Muscle layer of colon (tissue), 2 donors: Measurements from ENCODE around the gene COBL.

Experiments used
- H3K27ac ChIP-seq: one replicate; pipeline ENCODE4 v1.7.0; 2013; ENCODE audit warnings: low read depth, mild to moderate bottlenecking, low read length, moderate library complexity
- H3K27me3 ChIP-seq, 2 donors: one replicate each; pipeline ENCODE4 v1.7.0; 2013; ENCODE audit warnings: low read length in 2 of 2, mild to moderate bottlenecking in 2 of 2; ENCODE audit not compliant: insufficient read depth in 2 of 2, control insufficient read depth in 1 of 2
- H3K36me3 ChIP-seq: one replicate; pipeline ENCODE4 v1.7.0; 2013; ENCODE audit warnings: mild to moderate bottlenecking, low read length; ENCODE audit not compliant: insufficient read depth
- H3K4me1 ChIP-seq: one replicate; pipeline ENCODE4 v1.7.0; 2013; ENCODE audit warnings: mild to moderate bottlenecking, low read length; ENCODE audit not compliant: insufficient read depth
- H3K4me3 ChIP-seq, 2 donors: one replicate each; pipeline ENCODE4 v1.7.0; 2013; ENCODE audit warnings: low read length in 2 of 2, low read depth in 1 of 2, mild to moderate bottlenecking in 1 of 2, moderate library complexity in 1 of 2
- H3K9ac ChIP-seq: one replicate; pipeline ENCODE4 v1.7.0; 2013; ENCODE audit warnings: low read length
- H3K9me3 ChIP-seq: one replicate; pipeline ENCODE4 v1.7.0; 2013; ENCODE audit warnings: mild to moderate bottlenecking, low read length
- donor health status: abdominal sarcoma.
- donor health status: Adenocarcinoma of cecum.

The COBL gene

GRCh38 chr7:51243631-51244030 is 73.0 kb downstream of the COBL start:
- Histone ChIP-seq H3K4me1 (no peaks in the 10 kb centered on the region), H3K9me3 (no peaks in the 10 kb centered on the region), H3K27ac (no peak overlapping the region), H3K36me3 (no peaks in the 10 kb centered on the region), H3K4me3 (no peak overlapping the region), H3K9ac (no peak overlapping the region), H3K27me3 (no peaks in the 10 kb centered on the region)

GRCh38 chr7:51242881-51243518 is 73.6 kb downstream of the COBL start:
- Histone ChIP-seq H3K9ac (no peak overlapping the region), H3K27me3 (no peaks in the 10 kb centered on the region), H3K4me3 (no peak overlapping the region), H3K4me1 (no peaks in the 10 kb centered on the region), H3K27ac (no peak overlapping the region), H3K36me3 (no peaks in the 10 kb centered on the region), H3K9me3 (no peaks in the 10 kb centered on the region)

- H3K27ac ChIP-seq: no peak overlapping the region
These were observed 74.5 kb downstream of the COBL start for GRCh38 chr7:51242007-51242691.

GRCh38 chr7:51240868-51241267 is 75.7 kb downstream of the COBL start:
- Histone ChIP-seq H3K4me3 (no peak overlapping the region), H3K27ac (no peak overlapping the region), H3K9ac (no peak overlapping the region), H3K27me3 (no peaks in the 10 kb centered on the region), H3K4me1 (no peaks in the 10 kb centered on the region), H3K36me3 (no peaks in the 10 kb centered on the region), H3K9me3 (no peaks in the 10 kb centered on the region)

More at GRCh38 chr7:51242007-51242691, 74.5 kb downstream of the COBL start:
- Histone ChIP-seq H3K9me3 (no peaks in the 10 kb centered on the region), H3K9ac (no peak overlapping the region), H3K27me3 (no peaks in the 10 kb centered on the region), H3K4me3 (no peak overlapping the region), H3K4me1 (no peaks in the 10 kb centered on the region), H3K36me3 (no peaks in the 10 kb centered on the region)

- H3K9me3 ChIP-seq: no peaks in the 10 kb centered on the region
These were observed 76.9 kb downstream of the COBL start for GRCh38 chr7:51239691-51240090.

GRCh38 chr7:51238981-51239495 is 77.6 kb downstream of the COBL start:
- no peaks in the 10 kb centered on the region for H3K36me3 ChIP-seq

More at GRCh38 chr7:51239691-51240090, 76.9 kb downstream of the COBL start:
- H3K36me3 ChIP-seq: no peaks in the 10 kb centered on the region
- no peak overlapping the region for H3K4me3 ChIP-seq
- H3K27me3 ChIP-seq: no peaks in the 10 kb centered on the region
- no peak overlapping the region for H3K27ac ChIP-seq
- no peak overlapping the region for H3K9ac ChIP-seq
- no peaks in the 10 kb centered on the region for H3K4me1 ChIP-seq

GRCh38 chr7:51237446-51238133 is 79.0 kb downstream of the COBL start:
- no peaks in the 10 kb centered on the region for H3K9me3 ChIP-seq
- no peak overlapping the region for H3K4me3 ChIP-seq
- H3K36me3 ChIP-seq: no peaks in the 10 kb centered on the region
- no peaks in the 10 kb centered on the region for H3K4me1 ChIP-seq
- no peak overlapping the region for H3K27ac ChIP-seq
- H3K9ac ChIP-seq: no peak overlapping the region
- no peaks in the 10 kb centered on the region for H3K27me3 ChIP-seq

More at GRCh38 chr7:51238981-51239495, 77.6 kb downstream of the COBL start:
- no peak overlapping the region for H3K4me3 ChIP-seq
- H3K4me1 ChIP-seq: no peaks in the 10 kb centered on the region
- H3K9me3 ChIP-seq: no peaks in the 10 kb centered on the region
- no peaks in the 10 kb centered on the region for H3K27me3 ChIP-seq
- H3K9ac ChIP-seq: no peak overlapping the region
- no peak overlapping the region for H3K27ac ChIP-seq

GRCh38 chr7:51236470-51237132 is 80.0 kb downstream of the COBL start:
- Histone ChIP-seq H3K9ac (no peak overlapping the region), H3K27ac (no peak overlapping the region), H3K9me3 (no peaks in the 10 kb centered on the region)

GRCh38 chr7:51235593-51236313 is 80.9 kb downstream of the COBL start:
- H3K4me3 ChIP-seq: no peak overlapping the region

More at GRCh38 chr7:51236470-51237132, 80.0 kb downstream of the COBL start:
- no peaks in the 10 kb centered on the region for H3K36me3 ChIP-seq
- H3K4me3 ChIP-seq: no peak overlapping the region
- H3K4me1 ChIP-seq: no peaks in the 10 kb centered on the region
- no peaks in the 10 kb centered on the region for H3K27me3 ChIP-seq

GRCh38 chr7:51234609-51235308 is 81.8 kb downstream of the COBL start:
- H3K27me3 ChIP-seq: no peaks in the 10 kb centered on the region
- H3K9ac ChIP-seq: no peak overlapping the region
- H3K4me1 ChIP-seq: no peaks in the 10 kb centered on the region
- no peaks in the 10 kb centered on the region for H3K9me3 ChIP-seq
- H3K36me3 ChIP-seq: no peaks in the 10 kb centered on the region
- no peak overlapping the region for H3K4me3 ChIP-seq
- no peak overlapping the region for H3K27ac ChIP-seq

More at GRCh38 chr7:51235593-51236313, 80.9 kb downstream of the COBL start:
- no peaks in the 10 kb centered on the region for H3K4me1 ChIP-seq
- H3K27me3 ChIP-seq: no peaks in the 10 kb centered on the region
- H3K9ac ChIP-seq: no peak overlapping the region
- no peaks in the 10 kb centered on the region for H3K9me3 ChIP-seq
- no peaks in the 10 kb centered on the region for H3K36me3 ChIP-seq
- no peak overlapping the region for H3K27ac ChIP-seq
